Measurements from ENCODE around the gene TAS2R31.
"Not testable (repeated sequence)": the region's sequence is repeated elsewhere in the genome, so short reads cannot be mapped to it uniquely, and the experiment has no call there.

Gene TAS2R31

GRCh38 chr12:11059784-11060183 is 28.6 kb upstream of the TAS2R31 start:
- no peak for DNase-seq (ENCODE audit: low read depth)
- no peak overlapping the region for H3K4me3 ChIP-seq (ENCODE audit: low read depth, low read length)
- TF ChIP-seq CTCF (IDR thresholded peaks at IDR 0.05; ENCODE audit: low read depth, low read length, missing control alignments): no peak

GRCh38 chr12:11059041-11059440 is 27.8 kb upstream of the TAS2R31 start:
- no peak for DNase-seq (ENCODE audit: low read depth)
- TF ChIP-seq CTCF (IDR thresholded peaks at IDR 0.05; ENCODE audit: low read depth, low read length, missing control alignments): no peak
- H3K4me3 ChIP-seq (ENCODE audit: low read depth, low read length): no peak overlapping the region

- H3K4me3 ChIP-seq (ENCODE audit: low read depth, low read length): no peak overlapping the region
- TF ChIP-seq CTCF (IDR thresholded peaks at IDR 0.05; ENCODE audit: low read depth, low read length, missing control alignments): no peak
- DNase-seq (ENCODE audit: low read depth): no peak
Measured at GRCh38 chr12:11055306-11055705, 24.1 kb upstream of the TAS2R31 start.

GRCh38 chr12:11049806-11050531 is 18.8 kb upstream of the TAS2R31 start:
- DNase-seq (ENCODE audit: low read depth); H3K4me3 ChIP-seq (ENCODE audit: low read depth, low read length): not testable (repeated sequence)

GRCh38 chr12:11041366-11041765 is 10.2 kb upstream of the TAS2R31 start:
- not testable (repeated sequence) for H3K4me3 ChIP-seq (ENCODE audit: low read depth, low read length); DNase-seq (ENCODE audit: low read depth)

GRCh38 chr12:11040162-11040561 is 9.0 kb upstream of the TAS2R31 start:
- no peak overlapping the region for H3K4me3 ChIP-seq (ENCODE audit: low read depth, low read length)
- DNase-seq (ENCODE audit: low read depth): no peak
- no peak for TF ChIP-seq CTCF (IDR thresholded peaks at IDR 0.05; ENCODE audit: low read depth, low read length, missing control alignments)

GRCh38 chr12:11039171-11039570 is 8.0 kb upstream of the TAS2R31 start:
- DNase-seq (ENCODE audit: low read depth): no peak
- H3K4me3 ChIP-seq (ENCODE audit: low read depth, low read length): no peak overlapping the region
- TF ChIP-seq CTCF (IDR thresholded peaks at IDR 0.05; ENCODE audit: low read depth, low read length, missing control alignments): no peak

- DNase-seq (ENCODE audit: low read depth); H3K4me3 ChIP-seq (ENCODE audit: low read depth, low read length): not testable (repeated sequence)
Measured at GRCh38 chr12:11033959-11034358, 2.8 kb upstream of the TAS2R31 start.
